Measurements from ENCODE around the gene GRID2.

Gene GRID2

DNA sequence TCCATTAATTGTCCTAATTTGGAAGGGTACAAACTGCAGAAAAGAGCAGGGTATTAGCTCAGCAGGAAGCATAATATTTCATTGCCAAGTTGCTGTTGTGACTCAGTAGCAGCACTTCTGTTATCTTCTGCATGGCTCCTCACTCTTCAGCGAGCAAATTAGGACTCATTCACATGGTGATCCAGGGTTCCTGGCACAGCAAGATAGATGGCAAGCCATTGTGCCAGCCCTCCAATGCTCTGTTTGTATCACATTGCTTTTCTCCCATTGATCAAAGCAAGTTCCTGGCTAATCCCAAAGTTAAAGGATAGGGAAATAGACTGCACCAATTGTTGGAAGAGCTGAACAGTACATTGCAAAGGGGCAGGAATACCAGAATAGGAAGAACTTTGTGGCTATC is 1142.3 kb downstream of the GRID2 start:
- DNase-seq, result no peak

- DNase-seq, result no peak
These were observed 1145.0 kb downstream of the GRID2 start for GRCh38 chr4:93448691-93449293.

DNA sequence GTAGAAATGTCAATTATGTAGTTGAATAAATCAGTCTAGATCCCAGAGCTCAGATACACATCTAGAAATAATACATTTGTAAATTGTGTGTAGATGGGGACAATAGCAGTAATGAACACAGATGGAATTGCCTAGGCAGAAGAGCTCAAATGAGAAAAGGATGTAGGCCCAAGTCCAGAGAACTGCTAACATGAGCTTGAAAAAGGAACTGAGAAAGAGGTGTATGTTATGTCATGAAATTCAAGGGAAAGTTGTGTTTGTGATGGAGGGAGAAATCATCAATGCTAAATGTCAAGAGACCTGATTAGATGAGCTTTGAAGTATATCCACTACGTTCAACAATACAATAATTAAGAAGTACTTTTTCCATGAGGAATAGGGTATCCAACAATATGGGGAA is 1148.2 kb downstream of the GRID2 start:
- DNase-seq, result no peak

- no peak for DNase-seq
These were observed 1157.8 kb downstream of the GRID2 start for GRCh38 chr4:93461541-93461940.

GRCh38 chr4:93466446-93466845 is 1162.7 kb downstream of the GRID2 start:
- DNase-seq, result no peak

- DNase-seq, result no peak
These were observed 1163.9 kb downstream of the GRID2 start for GRCh38 chr4:93467484-93468155.

GRCh38 chr4:93469560-93469959 is 1165.8 kb downstream of the GRID2 start:
- no peak for DNase-seq

- DNase-seq, result no peak
These were observed 1172.0 kb downstream of the GRID2 start for GRCh38 chr4:93475730-93476129.

DNA sequence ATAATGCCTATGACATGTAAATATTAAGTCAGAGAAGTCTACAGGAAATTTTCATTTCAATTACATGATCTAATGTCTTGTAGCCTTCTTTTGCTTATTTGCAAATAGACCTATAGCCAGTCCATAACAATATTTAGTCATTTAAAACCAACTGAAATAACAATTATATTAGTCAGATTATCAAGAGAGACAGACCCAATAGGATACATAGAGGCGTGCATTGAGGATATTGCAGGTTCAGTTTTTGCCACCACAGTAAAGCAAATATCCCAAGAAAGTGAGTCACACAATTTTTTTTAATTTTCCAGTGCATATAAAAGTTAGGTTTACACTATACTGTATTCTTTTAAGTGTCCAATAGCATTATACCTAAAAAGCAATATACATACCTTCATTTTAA is 1175.0 kb downstream of the GRID2 start:
- DNase-seq, result no peak

GRCh38 chr4:93480452-93480851 is 1176.7 kb downstream of the GRID2 start:
- DNase-seq, result no peak

DNA sequence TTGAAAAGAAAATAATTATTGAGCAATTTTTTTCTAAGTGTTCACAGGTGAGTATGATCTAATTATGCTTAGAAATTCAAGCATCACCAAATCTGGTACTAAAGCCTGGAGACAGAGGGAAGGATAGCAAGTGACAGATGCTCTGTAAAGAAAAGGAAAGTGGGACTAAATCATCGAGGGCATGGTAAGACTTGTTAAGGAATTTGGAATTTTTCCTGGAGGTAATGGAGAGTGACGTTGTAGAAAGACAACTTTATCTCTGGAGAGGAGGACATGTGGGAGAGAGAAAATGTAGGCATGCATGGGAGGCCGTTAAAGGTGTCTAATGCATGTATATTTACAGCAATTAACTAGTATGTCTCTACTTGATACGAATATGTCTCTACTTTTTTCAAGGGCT is 1191.6 kb downstream of the GRID2 start:
- DNase-seq, result no peak

- no peak for DNase-seq
These were observed 1197.5 kb downstream of the GRID2 start for GRCh38 chr4:93501244-93501643.

DNA sequence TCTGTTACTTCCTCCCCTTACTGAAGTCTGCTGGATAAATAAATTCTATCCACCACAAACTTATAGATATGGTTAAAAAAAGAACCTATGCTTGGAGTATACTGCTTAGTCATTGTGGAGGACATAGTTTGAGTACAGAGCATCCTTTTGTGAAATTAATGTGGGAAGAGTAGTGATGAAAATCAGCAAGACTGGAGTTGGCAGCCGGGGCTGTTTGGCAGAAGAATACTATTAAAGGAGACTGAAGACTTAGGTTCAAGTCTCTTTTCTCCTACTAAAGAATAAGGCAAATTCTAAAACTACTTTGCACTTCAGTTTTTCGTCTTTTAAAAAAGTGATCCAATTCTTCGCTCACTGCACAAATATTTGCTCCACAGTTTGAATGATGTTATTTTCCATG is 1198.2 kb downstream of the GRID2 start:
- DNase-seq, result no peak

GRCh38 chr4:93502991-93503390 is 1199.2 kb downstream of the GRID2 start:
- DNase-seq, result no peak

DNA sequence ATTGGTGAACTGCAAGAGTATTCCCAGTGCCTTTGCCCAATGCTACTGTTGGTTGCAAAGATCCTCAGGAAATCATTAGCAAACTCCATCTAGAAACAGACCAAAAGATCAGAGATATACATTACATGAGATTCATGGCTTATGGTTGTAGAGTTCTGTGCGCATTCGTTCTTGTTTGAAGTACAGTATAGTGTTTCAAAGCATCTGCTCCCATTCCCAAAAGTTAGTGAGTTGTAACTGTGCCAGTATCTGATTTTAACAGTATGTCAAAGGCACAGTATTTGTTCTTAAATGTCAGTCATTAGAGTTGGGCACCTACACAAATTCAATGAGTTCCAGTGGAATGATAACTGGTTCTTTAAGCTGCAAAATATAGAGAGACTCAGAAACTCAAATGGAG is 1210.1 kb downstream of the GRID2 start:
- no peak for DNase-seq

GRCh38 chr4:93515208-93515607 is 1211.4 kb downstream of the GRID2 start:
- DNase-seq, result no peak

- DNase-seq, result no peak
These were observed 1226.1 kb downstream of the GRID2 start for GRCh38 chr4:93529692-93530372.

DNA sequence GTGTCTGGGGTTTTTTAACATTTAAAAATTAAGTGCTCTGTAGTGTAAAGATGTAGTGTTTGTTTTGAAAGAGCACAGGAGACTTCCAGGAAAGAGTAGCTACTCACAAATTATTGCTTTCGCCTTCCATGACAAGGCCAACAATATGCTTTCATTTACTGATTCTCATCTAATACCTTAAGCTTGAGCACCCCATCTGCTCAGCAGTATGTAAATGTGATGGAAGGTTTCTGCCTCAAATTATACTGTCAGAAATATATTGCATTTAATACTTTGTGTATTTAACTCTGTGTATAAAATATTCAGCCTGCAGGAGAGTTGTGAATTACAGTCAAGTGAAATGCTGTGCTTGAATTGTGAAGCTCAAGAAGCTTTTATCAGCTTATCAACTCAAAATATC is 1228.5 kb downstream of the GRID2 start:
- DNase-seq, result no peak

DNA sequence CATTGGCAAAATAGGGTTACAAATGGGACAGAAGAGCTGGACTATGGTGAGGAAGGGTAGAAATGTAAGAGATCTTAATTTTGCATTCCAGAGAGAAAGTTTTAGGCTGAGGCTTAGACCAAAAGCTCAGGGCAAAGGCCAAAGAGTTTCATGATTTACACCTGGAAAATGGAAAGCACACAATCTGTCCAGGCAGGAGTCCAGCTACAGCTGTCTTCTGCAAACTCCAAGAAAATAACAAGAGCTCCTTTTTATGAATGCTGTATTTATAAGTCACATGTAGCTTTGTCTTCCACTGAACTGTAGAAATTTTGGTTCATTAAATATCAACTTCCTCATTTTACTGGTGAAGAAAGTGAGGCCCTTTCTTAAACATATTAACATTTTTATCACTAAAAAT is 1236.8 kb downstream of the GRID2 start:
- no peak for DNase-seq

GRCh38 chr4:93561842-93562241 is 1258.1 kb downstream of the GRID2 start:
- no peak for DNase-seq

DNA sequence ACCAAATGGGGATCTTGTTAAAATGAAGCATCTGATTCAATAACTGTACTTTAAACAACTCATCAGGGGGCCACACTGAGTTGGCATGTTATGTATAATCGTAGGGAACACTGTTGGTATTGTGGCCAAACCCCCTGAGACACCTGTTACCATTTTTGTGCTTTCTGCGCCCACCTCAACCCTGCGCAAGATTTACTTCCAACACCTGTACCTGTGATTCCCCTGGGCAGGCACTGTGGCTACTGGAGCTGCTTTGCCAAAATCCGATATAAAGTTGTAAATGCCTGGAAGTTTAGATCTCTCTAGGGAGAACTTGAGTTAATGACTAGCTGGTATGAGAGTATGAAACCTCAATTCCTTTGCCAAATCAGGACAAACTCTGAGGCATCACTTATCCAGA is 1265.0 kb downstream of the GRID2 start:
- no peak for DNase-seq

GRCh38 chr4:93573285-93573684 is 1269.5 kb downstream of the GRID2 start:
- no peak for DNase-seq

- no peak for DNase-seq
These were observed 1275.2 kb downstream of the GRID2 start for GRCh38 chr4:93578942-93579341.

DNA sequence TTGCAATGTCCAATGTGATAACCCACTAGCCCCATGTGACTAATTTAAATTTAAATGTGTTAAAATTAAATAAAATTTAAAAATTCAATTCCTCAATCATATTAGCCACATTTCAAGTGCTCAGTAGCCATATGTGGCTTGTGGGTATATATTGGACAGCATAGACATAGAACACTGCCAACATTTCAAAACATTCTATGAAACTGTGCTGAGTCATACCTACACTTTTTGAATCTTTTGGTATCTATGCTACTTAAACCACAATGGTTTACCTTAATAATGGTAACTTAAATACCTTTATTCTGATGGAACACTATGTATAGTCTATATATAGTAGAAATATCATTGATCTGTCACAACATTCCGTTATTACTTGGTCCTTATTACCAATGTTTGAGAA is 1301.4 kb downstream of the GRID2 start:
- no peak for DNase-seq

DNA sequence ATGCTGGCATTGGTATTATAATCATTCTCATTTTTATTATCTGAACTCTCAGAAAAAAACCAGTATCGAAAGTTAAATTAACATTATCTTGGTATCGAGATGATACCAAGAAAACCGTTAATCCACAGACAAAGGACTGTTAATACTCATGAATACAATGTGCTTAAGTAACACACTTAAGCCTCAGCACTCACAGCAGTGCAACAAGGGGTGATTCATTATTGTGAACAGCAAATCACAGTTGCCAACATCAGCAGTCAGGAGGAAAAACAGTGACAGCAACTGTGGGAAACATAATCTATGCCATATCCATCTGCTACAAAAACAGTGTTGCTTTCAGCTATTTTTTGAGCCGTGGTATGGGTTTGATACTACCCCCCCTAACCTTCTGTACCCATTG is 1313.8 kb downstream of the GRID2 start:
- no peak for DNase-seq
